Measurements from ENCODE around the gene ELANE. TPM values are rescaled to one million over a fixed set of nuclear protein-coding genes. Genes with fewer than 3 reads are reported as not detected.
A peak's percentile ranks its signal among the peaks of the same experiment; 100 is the strongest.
"Not testable (repeated sequence)": the region's sequence is repeated elsewhere in the genome, so short reads cannot be mapped to it uniquely, and the experiment has no call there.

ELANE gene
- total RNA-seq, 2 donors from 2014 or later = 0.67 to 0.83 TPM

GRCh38 chr19:890831-891230 lies 38.7 kb downstream of the ELANE start:
- peaks cover 27% of the 10 kb centered on the region for H3K36me3 ChIP-seq
- DNase-seq (ENCODE audit: low spot score) = no peak

GRCh38 chr19:891421-892200 lies 39.5 kb downstream of the ELANE start:
- DNase-seq (ENCODE audit: low spot score); H3K27me3 ChIP-seq; H3K9me3 ChIP-seq: not testable (repeated sequence)
- Histone ChIP-seq H3K4me3 (peak overlapping the region; percentile 88 to 93), H3K36me3 (peaks cover 20% of the 10 kb centered on the region), H3K27ac (peak overlapping the region in 1 of 2 donors; percentile 93), H3K4me1 (peaks cover 0 to 18% of the 10 kb centered on the region in 2 donors)

More at GRCh38 chr19:890831-891230, 38.7 kb downstream of the ELANE start:
- Histone ChIP-seq H3K27ac (no peak overlapping the region), H3K4me1 (peaks cover 0 to 18% of the 10 kb centered on the region in 2 donors), H3K9me3 (no peaks in the 10 kb centered on the region), H3K4me3 (no peak overlapping the region), H3K27me3 (no peaks in the 10 kb centered on the region)
- no peak for TF ChIP-seq CTCF (IDR thresholded peaks at IDR 0.05)

- Histone ChIP-seq H3K27me3 (no peaks in the 10 kb centered on the region), H3K4me1 (peaks cover 0 to 18% of the 10 kb centered on the region in 2 donors), H3K27ac (peak overlapping the region; percentile 93 to 95), H3K36me3 (peaks cover 25% of the 10 kb centered on the region), H3K9me3 (no peaks in the 10 kb centered on the region), H3K4me3 (peak overlapping the region; percentile 88 to 93)
- no peak for DNase-seq (ENCODE audit: low spot score)
- TF ChIP-seq CTCF (IDR thresholded peaks at IDR 0.05) = no peak
Measured at GRCh38 chr19:892243-892893, 40.3 kb downstream of the ELANE start.

- peak within 1 kb of the TSS; percentile 93 to 95 for H3K27ac ChIP-seq
- H3K4me1 ChIP-seq = peaks cover 0 to 18% of the 10 kb centered on the region in 2 donors
- peak; percentile 96 for DNase-seq (ENCODE audit: low spot score)
- H3K36me3 ChIP-seq = peaks cover 25% of the 10 kb centered on the region
- TF ChIP-seq CTCF (IDR thresholded peaks at IDR 0.05) = no peak
- no peaks in the 10 kb centered on the region for H3K9me3 ChIP-seq
- H3K4me3 ChIP-seq = peak within 1 kb of the TSS; percentile 88 to 93
- no peaks in the 10 kb centered on the region for H3K27me3 ChIP-seq
Measured at GRCh38 chr19:892894-893689, 41.0 kb downstream of the ELANE start, which contains the start of the genes MED16 and RNU6-9. TSS of gene MED16 (minus strand) at chr19:893187. CDS start at chr19:891131, 2,056 bp downstream. TSS of gene RNU6-9 (plus strand) at chr19:893484.

GRCh38 chr19:896434-896833 lies 44.3 kb downstream of the ELANE start:
- Histone ChIP-seq H3K4me3 (no peak overlapping the region), H3K9me3 (no peaks in the 10 kb centered on the region), H3K36me3 (peaks cover 17% of the 10 kb centered on the region), H3K27ac (no peak overlapping the region), H3K4me1 (peaks cover 0 to 14% of the 10 kb centered on the region in 2 donors), H3K27me3 (no peaks in the 10 kb centered on the region)
- no peak for TF ChIP-seq CTCF (IDR thresholded peaks at IDR 0.05)
- no peak for DNase-seq (ENCODE audit: low spot score)
